ENCODE results near the gene ASCC3.
"Not testable (repeated sequence)": the region's sequence is repeated elsewhere in the genome, so short reads cannot be mapped to it uniquely, and the experiment has no call there.

Gene ASCC3

GRCh38 chr6:100845676-100846075, 35.5 kb downstream of the ASCC3 start:
- TF ChIP-seq, protein P1, sequence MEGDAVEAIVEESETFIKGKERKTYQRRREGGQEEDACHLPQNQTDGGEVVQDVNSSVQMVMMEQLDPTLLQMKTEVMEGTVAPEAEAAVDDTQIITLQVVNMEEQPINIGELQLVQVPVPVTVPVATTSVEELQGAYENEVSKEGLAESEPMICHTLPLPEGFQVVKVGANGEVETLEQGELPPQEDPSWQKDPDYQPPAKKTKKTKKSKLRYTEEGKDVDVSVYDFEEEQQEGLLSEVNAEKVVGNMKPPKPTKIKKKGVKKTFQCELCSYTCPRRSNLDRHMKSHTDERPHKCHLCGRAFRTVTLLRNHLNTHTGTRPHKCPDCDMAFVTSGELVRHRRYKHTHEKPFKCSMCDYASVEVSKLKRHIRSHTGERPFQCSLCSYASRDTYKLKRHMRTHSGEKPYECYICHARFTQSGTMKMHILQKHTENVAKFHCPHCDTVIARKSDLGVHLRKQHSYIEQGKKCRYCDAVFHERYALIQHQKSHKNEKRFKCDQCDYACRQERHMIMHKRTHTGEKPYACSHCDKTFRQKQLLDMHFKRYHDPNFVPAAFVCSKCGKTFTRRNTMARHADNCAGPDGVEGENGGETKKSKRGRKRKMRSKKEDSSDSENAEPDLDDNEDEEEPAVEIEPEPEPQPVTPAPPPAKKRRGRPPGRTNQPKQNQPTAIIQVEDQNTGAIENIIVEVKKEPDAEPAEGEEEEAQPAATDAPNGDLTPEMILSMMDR (IDR thresholded peaks at IDR 0.05; ENCODE audit: insufficient read depth, low read depth, low read length, missing control alignments), result no peak
- no peak for DNase-seq (ENCODE audit: low read depth)
- H3K4me3 ChIP-seq (ENCODE audit: low read depth, low read length), result no peak overlapping the region

DNA sequence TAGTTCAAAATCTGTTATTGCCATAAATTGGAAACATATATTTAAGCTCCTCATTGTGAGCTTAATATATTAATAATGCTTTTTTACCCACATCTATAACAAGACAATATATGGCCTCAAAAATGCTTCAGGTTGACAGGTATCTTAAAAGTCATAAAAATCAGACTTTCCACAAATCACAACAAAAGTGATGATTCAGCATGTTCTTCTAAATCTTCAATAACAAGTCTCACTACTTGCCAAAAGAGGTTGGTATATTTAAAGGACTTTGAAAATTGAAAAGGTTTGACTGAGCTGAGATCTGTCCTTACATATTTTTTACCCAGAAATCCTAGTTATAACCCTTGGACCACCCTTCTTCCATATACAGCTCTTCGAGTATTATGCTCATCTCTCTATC, 41.7 kb downstream of the ASCC3 start:
- H3K4me3 ChIP-seq (ENCODE audit: low read depth, low read length), result no peak overlapping the region
- DNase-seq (ENCODE audit: low read depth), result no peak
- TF ChIP-seq, protein P1 (IDR thresholded peaks at IDR 0.05; ENCODE audit: insufficient read depth, low read depth, low read length, missing control alignments), result no peak

GRCh38 chr6:100838011-100838410, 43.1 kb downstream of the ASCC3 start:
- no peak overlapping the region for H3K4me3 ChIP-seq (ENCODE audit: low read depth, low read length)
- TF ChIP-seq, protein P1 (IDR thresholded peaks at IDR 0.05; ENCODE audit: insufficient read depth, low read depth, low read length, missing control alignments), result no peak

DNA sequence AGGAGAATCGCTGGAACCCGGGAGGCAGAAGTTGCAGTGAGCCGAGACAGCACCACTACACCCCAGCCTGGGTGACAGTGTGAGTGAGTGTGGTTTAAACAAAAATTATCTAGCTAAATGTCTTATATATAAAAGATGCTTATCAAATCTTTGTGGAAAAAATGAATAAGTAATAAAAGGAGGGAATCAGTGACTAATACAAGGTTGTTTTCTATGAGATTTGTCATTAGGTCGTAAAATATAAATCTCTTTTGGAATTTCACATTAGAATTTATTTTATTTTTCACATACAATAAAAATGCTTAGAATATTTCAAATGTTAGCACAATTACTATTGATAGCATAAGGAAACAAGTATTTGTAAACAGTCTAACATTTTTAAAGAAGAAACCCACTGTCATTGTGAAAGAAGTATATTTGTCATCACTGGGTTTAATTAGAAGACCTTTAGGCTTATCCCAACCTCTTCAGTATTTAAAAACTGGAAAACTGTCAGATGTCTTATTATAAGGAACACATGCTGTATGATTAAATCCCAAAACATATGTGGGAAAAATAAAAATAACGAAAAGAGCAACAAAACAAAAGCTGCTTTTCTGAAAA, 47.1 kb downstream of the ASCC3 start:
- no peak overlapping the region for H3K4me3 ChIP-seq (ENCODE audit: low read depth, low read length)
- TF ChIP-seq, protein P1 (IDR thresholded peaks at IDR 0.05; ENCODE audit: insufficient read depth, low read depth, low read length, missing control alignments), result no peak
- no peak for DNase-seq (ENCODE audit: low read depth)

More at GRCh38 chr6:100838011-100838410, 43.1 kb downstream of the ASCC3 start:
- DNase-seq (ENCODE audit: low read depth), result no peak

- not testable (repeated sequence) for DNase-seq (ENCODE audit: low read depth); H3K4me3 ChIP-seq (ENCODE audit: low read depth, low read length)
Observed at GRCh38 chr6:100829077-100829595, 52.0 kb downstream of the ASCC3 start.

DNA sequence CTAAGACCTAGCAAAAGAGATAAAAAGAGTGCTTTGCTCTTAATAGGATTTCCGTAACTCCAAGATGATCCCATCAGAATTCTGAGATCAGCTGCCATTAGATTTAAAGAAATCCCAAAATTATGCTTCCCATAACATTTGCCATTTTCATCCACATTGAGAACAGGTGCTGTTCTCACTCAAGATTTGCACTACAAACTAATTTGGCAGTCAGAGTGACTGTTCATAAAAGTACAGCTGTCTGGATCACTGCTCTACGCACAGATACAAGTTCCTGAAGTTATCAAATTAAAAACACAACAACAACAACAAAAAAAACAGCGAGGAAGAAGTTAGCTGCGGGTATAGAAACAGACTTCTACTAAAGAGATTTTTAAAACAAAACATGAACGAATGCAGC, 58.1 kb downstream of the ASCC3 start:
- H3K4me3 ChIP-seq (ENCODE audit: low read depth, low read length), result no peak overlapping the region
- DNase-seq (ENCODE audit: low read depth), result no peak
- TF ChIP-seq, protein P1 (IDR thresholded peaks at IDR 0.05; ENCODE audit: insufficient read depth, low read depth, low read length, missing control alignments), result no peak

DNA sequence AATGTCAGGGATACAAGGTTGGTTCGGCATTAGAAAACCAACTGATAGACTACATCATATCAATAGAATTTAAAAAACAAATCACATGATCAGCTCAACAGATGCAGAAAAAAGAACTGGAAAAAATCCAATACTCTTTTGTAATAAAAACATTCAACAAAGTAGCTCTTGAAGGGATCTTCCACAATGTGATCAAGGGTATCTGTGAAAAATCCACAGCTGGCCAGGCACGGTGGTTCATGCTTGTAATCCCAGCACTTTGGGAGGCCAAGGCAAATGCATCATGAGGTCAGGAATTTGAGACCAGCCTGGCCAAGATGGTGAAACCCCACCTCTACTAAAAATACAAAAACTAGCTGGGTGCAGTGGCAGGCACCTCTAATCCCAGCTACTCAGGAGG, 63.1 kb downstream of the ASCC3 start:
- TF ChIP-seq, protein P1 (IDR thresholded peaks at IDR 0.05; ENCODE audit: insufficient read depth, low read depth, low read length, missing control alignments), result no peak

More for the DNA sequence above, 63.1 kb downstream of the ASCC3 start:
- no peak for DNase-seq (ENCODE audit: low read depth)
- H3K4me3 ChIP-seq (ENCODE audit: low read depth, low read length), result no peak overlapping the region
